GM20431 (cell line): ENCODE results near the gene TMEM212.
"Not testable (repeated sequence)": the region's sequence is repeated elsewhere in the genome, so short reads cannot be mapped to it uniquely, and the experiment has no call there.

Experiments
- in situ Hi-C: fragments of 300-500 bp; cut with MseI, MboI; formaldehyde crosslinking; loops from one replicate; pipeline ENCODE4 v1.15.0; 2020; ENCODE audit warnings: low sequenced_read_pairs; ENCODE audit not compliant: unreplicated experiment

TMEM212 gene

GRCh38 chr3:171850320-171850959 is 7.3 kb downstream of the TMEM212 start:
- in situ Hi-C loops, result no loop called here

GRCh38 chr3:171850960-171851659 is 8.0 kb downstream of the TMEM212 start:
- in situ Hi-C loops, result no loop called here

GRCh38 chr3:171851660-171852058 is 8.5 kb downstream of the TMEM212 start:
- in situ Hi-C loops, result no loop called here

GRCh38 chr3:171854649-171855305 is 11.6 kb downstream of the TMEM212 start:
- in situ Hi-C loops, result no loop called here

- in situ Hi-C loops, result not testable (repeated sequence)
These were observed 15.6 kb downstream of the TMEM212 start for GRCh38 chr3:171858770-171859169.

- in situ Hi-C loops, result no loop called here
These were observed 17.8 kb downstream of the TMEM212 start for GRCh38 chr3:171860830-171861535.

GRCh38 chr3:171862392-171862791 is 19.2 kb downstream of the TMEM212 start:
- in situ Hi-C loops, result no loop called here

- in situ Hi-C loops, result no loop called here
These were observed 19.9 kb downstream of the TMEM212 start for GRCh38 chr3:171862993-171863521.

- in situ Hi-C loops, result no loop called here
These were observed 20.8 kb downstream of the TMEM212 start for GRCh38 chr3:171863920-171864319.

- in situ Hi-C loops, result no loop called here
These were observed 22.2 kb downstream of the TMEM212 start for GRCh38 chr3:171865191-171865865.

GRCh38 chr3:171867981-171868380 is 24.8 kb downstream of the TMEM212 start:
- in situ Hi-C loops, result no loop called here

GRCh38 chr3:171871392-171872274 is 28.5 kb downstream of the TMEM212 start:
- in situ Hi-C loops, result no loop called here

- in situ Hi-C loops, result no loop called here
These were observed 30.4 kb downstream of the TMEM212 start for GRCh38 chr3:171873580-171873979.

- in situ Hi-C loops, result no loop called here
These were observed 31.1 kb downstream of the TMEM212 start for GRCh38 chr3:171874251-171874681.

GRCh38 chr3:171874879-171875278 is 31.7 kb downstream of the TMEM212 start:
- in situ Hi-C loops, result no loop called here

GRCh38 chr3:171875923-171876412 is 32.8 kb downstream of the TMEM212 start:
- in situ Hi-C loops, result no loop called here

GRCh38 chr3:171876680-171877147 is 33.6 kb downstream of the TMEM212 start:
- in situ Hi-C loops, result no loop called here

GRCh38 chr3:171878461-171879225 is 35.5 kb downstream of the TMEM212 start:
- in situ Hi-C loops, result no loop called here
